HG03432 (cell line): Measurements from ENCODE around the gene PABPC3.
A peak's percentile ranks its signal among the peaks of the same experiment; 100 is the strongest.

Experiments
- ATAC-seq: cut with Tn5 transposase; IDR thresholded peaks from one replicate; pipeline ENCODE4 v1.9.1; 2021; ENCODE audit warnings: mild to moderate bottlenecking, moderate library complexity; ENCODE audit not compliant: unreplicated experiment

PABPC3 gene

DNA sequence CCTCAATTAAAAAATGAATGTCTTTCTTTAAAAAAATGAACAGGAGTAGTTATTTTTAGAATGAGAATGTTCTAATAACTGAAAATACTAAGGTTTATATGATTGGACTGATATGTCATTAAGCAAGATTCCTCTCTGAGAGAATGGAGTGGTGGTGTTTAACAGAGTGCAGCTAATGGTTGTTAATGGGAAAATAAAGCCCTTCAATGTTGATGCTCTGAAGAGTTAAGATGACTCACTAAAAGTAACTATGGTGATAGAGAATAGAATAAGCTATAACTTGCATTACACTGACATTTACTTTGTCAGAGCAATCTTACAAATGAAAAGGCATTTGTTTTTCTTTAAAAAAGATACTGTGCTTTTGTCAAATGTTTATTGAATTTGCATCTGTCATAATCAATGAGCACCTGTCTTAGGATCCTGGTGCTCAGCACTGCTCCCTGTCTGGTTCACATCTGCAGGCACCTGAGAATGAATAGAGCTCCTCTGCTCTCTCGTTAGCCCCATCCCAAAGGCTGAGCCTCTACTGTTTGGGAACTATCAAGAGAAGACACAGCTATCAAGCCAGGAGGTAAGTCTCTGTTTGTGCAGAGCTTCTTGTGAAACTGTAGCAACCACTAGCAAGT lies 15.1 kb downstream of the PABPC3 start:
- ATAC-seq = no peak

DNA sequence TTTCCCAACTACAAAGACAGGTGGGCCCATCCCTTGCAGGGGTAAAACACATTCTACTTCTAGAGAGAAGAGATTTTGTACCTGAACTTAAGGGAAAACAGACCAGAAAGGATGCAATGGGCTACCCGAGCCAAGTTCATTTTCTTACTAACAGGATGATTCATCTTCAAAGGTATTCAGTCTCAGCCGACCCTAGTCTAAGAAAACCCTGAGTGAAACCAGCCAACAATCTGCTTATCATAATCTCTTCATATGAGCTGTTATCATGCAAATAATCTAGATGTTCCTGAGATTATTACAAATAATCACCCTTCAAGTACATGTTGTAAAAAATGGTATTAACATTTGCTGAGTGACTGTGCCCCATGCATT lies 15.6 kb downstream of the PABPC3 start:
- no peak for ATAC-seq

DNA sequence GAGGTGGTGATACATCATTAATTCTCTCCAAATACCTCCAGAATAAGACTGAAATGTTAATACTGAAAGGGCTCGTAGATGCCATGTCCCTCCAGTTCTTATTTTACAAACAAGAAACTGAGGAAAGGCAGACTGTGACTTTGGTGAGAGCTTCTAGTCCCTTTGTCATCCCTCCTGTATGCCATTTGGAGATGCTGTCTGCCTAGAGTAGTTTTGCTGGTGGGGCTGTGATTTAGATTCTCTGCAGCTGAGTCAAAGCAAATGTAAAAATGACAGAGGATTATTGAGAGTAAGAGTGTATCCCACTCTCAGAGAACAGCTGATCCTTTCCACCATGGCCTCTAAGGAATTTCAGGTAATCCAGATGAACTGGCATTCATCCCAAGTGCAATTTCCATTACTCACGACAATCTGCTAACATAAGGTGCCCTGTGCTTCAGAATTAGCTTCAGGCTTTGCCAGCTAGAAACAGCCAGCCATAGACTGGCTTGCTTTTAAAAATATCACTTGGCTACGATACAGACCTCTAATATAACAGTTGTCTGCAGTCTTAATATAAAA lies 16.8 kb downstream of the PABPC3 start:
- ATAC-seq = no peak

DNA sequence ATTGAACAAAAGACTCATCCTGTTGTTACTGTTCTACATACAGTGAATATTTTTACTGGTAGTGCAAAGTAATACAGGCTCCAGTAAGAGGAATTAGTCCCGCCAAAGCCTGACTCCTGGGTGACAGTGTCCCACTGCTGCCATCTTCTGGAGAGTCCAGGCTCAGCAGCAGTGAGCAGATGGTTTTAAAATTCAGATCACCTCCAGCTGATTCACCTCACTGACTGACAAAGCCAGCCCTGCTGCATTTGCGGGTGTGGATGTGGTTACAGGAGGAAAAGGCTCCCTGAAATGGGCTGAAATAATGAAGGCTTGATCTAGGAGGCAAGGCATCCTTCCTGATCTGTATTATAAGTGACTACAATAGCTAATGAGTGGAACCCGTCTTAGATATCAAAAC lies 18.3 kb downstream of the PABPC3 start:
- ATAC-seq = peak; percentile 75

DNA sequence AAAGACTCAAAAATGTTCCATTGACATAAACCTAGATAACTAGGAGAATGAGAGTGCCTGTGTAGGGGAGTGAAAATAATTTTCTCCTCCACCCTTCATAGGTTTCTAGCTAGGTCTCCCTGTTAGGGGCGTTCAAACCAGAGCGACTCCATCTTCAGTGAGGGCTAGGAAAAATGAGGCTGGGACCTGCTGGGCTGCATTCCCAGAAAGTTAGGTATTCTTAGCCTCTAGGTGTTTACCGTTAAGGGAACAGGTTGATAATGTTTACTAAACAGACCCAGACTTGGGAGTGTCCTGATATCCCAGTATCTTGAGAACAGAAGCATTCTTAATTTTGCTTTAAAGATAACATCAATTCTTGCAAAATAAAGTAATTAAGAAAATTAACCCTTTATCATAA lies 20.1 kb downstream of the PABPC3 start:
- no peak for ATAC-seq

DNA sequence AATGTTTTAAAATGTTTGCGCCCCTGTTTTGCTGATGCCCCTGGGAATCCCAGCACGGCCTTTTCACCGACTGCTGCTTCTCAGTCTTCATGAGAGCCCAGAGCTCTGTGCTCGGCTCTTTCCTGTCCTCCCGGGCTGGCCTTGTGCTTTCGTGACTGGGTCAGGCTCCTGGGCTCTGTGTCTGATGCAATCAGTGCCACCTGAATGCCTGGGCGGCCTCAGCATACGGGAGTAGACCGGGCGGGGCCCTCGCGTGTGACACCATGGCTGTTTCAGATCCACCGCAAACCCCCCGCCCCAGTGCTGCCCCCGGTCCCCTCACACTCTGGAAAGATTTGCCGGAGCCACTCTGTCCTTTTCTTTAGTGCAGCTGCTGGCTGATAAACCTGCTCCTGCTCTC lies 21.4 kb downstream of the PABPC3 start:
- no peak for ATAC-seq

DNA sequence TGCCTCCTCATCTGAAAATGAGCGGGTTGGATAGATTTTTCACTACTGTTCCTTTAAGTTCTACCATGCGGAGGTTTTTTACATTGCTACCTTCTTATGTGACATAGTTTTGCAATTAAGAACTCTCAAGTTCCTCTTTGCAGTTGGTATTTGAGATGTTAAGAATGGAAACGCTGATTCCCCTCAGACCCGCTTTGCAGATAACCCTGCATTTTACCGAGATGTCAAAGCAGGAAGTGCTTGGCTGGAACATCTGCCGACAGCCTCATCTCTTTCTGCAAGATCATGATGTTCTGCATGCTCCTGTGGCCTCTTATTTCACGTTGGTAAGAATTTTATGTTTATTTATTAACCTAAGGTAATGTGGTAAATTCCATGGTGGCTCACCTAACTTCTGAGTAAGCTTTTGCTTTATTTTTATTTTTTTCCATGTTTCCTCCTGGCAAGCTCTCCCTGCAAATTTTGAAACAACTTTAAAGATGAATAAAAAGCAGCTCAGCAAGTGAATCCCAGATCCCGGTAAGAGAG lies 22.5 kb downstream of the PABPC3 start:
- no peak for ATAC-seq

DNA sequence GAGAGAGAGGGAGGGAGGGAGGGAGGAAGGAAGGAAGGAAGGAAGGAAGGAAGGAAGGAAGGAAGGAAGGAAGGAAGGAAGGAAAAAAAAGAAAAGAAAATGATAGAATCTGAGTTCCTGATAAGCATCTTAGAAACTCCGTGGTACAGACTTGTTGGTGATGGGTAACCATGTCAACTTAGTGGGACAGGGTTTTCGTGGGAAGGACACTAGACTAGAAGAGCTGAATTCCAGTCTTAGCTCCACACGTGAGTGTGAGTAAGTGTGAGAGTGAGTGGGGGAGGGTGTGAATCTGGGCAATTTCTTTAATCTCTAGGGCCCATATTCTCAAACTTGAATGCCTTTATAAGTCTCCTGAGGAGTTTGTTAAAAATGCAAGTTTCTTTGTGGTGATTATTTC lies 35.0 kb downstream of the PABPC3 start:
- ATAC-seq = no peak

DNA sequence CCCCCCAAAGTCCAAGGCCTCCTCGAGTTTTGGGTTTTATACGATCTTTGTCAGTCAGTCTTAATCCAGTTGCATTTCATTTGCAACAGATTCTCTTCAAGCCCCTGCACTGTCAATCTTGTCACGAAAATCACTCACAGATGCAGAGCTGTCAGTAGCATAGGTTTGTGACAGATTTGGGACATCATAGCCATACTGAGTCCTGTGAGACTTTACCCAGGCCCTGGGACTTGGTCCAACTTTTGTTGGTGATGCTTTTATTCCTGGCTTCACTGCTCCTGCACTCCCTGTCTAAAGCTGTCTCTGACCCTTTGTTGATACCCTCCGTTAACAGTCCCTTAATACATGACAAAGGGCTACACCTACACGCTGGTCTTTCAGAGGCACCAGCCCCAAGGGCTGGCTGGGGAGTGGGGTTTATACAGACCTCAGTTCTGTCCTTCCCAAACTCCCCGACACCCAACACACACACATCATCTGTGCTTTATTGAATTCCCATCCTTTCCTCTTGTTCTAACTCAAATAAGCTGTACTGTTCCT lies 36.0 kb downstream of the PABPC3 start:
- no peak for ATAC-seq

DNA sequence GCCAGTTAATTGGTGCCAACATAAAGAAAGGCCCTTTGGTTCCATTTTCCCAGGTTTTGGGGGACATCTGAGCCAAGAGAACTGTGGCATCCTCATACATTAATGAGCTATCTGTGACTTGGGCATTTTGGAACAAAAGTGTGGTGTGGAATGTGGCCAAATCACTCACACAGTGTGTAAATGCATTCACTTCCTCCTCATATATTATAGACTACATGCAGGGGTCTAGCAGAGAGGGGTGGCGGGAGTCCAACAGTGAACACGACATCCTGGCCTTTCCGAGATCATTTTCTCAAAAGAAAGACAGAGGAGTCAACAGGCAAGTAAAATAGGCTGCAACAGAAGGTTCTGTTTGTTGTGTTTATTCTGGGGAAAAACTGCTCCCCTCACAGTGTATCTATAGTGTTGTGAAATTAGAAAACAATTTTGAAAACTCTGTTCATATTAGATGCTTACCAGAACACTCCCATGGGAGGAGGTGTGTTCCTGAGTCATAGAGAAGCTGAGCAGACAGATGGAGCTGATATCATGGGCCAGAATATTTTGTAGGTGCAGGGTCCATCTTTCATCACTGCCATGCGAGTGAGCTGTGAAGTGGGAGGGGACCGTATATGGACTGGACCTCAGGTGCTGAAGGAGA lies 36.9 kb downstream of the PABPC3 start:
- ATAC-seq = no peak

DNA sequence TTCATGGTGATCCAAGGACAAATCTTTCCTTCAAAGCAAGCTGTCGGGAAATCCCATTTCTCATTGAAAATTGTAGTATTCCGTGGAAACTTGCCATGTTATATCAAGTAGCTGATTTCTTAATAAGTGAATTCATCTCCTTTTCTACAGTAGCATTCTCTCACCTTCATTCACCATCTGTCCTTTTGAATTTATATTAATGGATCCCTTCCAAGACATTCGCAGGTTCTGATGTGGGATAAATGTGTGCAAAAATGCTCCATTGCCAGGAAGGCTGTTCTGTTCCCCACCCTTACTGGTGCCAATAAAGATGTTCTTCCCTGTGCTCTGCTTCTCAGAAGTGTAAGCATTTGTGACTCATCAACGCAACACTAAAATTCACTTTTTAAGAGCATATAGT lies 40.0 kb downstream of the PABPC3 start:
- ATAC-seq = no peak

DNA sequence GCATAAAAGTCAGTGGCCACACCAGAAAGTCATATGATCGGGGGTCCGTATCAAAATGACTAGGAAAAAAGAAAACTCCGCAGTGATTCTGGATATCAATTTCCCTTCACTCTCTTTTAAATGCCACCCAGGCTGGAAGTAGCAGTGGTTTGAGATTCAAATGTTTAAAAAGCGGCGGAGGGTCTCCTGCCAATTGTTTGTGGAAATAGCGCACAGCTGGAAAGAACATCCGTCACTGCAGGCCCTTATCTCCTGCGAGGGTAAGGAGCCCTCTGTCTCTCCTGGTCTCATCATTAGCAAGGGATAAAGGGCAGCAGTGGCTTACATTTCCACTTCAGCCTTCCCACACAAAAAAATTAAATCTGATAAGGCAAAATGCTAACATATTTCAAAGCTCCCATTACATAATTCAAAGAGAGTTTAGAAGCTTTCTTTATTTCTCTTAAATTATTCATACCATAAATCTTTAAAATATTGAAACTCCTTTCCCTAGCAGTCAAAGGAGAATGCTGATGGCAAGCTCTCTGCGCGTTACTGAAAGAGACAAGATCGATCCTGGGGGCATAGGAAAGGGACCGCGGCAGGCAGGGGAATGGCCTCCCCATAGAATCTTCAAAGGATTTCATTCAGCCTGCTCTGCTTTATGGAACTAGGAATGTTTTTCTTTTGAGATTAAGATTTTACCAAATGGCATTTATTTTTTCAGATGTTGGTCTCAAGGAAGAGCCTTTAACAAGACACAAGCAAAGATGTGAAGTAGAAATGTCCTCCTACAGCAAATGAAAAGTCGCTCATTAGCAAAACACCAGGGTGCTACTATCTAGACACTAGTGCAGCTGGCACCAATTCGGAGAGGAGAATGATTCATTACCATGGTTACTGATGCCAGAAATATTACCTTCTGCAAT lies 41.2 kb downstream of the PABPC3 start:
- no peak for ATAC-seq

DNA sequence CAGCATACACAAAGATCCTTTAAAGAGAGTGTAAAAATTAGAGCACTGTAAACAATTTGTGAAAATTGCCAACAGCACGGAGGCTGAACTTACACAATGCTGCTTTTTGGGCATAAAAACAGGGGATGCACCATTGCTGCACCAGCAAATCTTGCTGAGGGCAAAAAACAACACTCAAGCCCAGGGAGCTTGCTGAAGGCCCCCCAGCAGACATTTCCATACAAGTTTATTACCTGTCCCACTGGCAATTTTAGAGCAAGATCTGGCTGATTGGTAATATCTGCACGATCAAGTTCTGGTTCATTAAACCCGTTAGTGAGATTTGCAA lies 41.8 kb downstream of the PABPC3 start:
- no peak for ATAC-seq

DNA sequence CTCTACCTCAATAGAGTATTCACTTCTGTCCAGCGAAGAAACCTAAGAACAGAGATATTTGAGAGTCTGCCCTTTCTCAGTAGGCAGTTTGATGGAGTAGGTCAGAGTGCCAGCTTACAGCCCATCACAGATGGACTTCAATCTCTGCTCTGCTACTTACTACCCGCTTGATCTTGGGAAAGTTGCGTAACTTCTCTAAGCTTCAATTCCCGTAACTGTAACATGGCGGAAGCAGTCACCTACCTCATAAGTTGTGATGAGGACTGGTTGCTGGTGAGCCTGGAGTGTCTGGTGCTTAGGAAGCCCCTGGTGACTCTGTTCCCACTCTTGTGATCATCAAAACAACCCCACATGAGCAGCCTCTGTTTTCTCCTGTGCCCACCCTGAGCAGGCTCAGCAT lies 45.1 kb downstream of the PABPC3 start:
- no peak for ATAC-seq

DNA sequence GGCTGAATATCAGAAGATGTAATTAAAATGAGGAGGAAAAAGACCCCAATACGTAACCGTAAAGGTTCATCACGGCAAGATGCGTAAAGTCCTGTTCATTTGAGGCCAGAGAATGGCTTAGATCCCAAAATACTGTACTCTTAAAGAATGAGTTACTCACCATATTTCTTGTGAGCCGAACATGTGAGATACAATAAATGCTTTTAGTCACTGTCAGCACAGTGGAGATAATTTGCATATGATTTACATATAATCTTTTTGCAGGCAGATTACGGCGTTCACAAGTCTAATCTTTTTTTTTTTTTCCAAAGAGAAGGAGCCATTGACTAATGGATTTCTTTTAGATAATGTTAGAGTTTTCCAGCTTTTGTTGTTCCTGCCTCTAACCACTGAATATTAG lies 47.8 kb downstream of the PABPC3 start:
- no peak for ATAC-seq

DNA sequence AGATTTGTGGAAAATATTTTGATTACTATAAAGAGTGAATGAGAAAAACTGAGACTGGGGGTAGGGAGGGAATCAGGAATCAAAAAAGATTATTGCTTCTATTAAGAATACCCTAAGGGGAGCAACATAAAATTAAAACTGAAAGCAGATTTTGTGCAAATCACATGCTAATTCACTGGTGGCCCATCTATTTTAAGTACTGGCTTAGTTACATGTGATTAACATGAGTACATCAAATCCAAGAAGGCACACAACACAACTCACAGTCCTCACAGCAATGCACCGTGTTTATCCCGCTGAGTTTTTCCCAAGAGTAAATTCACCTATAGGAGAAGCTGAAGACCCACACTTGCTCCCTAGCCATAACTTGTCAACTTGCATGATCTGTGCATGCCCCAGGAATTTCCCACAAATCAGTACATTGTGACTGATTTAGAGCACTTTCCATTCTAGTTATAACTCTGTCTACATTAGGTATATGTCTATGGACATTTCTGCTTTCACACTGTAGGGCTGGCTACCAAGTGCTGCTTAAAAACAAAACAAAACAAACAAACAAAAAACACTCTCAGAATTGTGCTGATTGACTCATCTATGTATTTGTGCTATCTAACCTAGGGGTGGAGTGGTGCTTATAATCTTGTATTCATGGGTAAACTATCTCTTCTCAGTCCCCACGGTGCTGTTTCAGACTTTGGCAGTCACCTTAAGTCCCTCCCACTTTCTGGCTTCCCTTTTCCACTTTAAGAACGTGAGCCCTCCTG lies 51.9 kb downstream of the PABPC3 start:
- ATAC-seq = peak; percentile 91

DNA sequence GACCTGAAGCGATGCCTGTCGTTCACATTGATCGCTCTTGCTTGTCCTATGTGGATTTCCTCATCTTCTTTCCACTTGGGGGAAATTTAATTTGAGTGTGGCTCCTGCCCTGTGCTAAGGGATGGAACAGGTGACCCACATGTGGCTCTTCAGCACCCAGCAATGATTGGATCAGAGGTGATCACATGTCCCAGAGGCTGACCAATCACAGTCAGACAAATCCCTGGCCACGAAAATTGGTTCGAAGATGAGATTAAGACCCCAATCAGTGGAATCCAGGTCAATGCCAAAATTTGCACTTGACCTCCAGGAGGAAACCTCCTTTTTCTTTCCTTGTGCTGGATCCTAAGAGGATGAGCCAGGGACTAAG lies 52.5 kb downstream of the PABPC3 start:
- ATAC-seq = no peak
